Nephron (organoid): ENCODE results near the gene RNF167.

Experiments
- H3K27ac Mint-ChIP-seq, 3 experiments: 2 replicates each; pipeline ENCODE4 v1.8.0; 2020; ENCODE audit warnings: mixed read lengths in 3 of 3, mild to moderate bottlenecking in 2 of 3, moderate library complexity in 1 of 3
- H3K27me3 Mint-ChIP-seq: 2 replicates; pipeline ENCODE4 v1.8.0; 2021; ENCODE audit warnings: low read depth, mild to moderate bottlenecking, moderate library complexity, mixed read lengths
- H3K36me3 Mint-ChIP-seq: 2 replicates; pipeline ENCODE4 v1.8.0; 2020; ENCODE audit warnings: low read depth, mixed read lengths
- H3K4me1 Mint-ChIP-seq: 2 replicates; pipeline ENCODE4 v1.8.0; 2020; ENCODE audit warnings: mixed read lengths
- H3K4me3 Mint-ChIP-seq, 3 experiments: 2 replicates each; pipeline ENCODE4 v1.8.0; 2020; ENCODE audit warnings: mild to moderate bottlenecking in 3 of 3, mixed read lengths in 3 of 3, moderate library complexity in 2 of 3
- H3K9me3 Mint-ChIP-seq: 2 replicates; pipeline ENCODE4 v1.8.0; 2020; ENCODE audit warnings: mixed read lengths
- CTCF ChIP-seq, 3 experiments: fragments of 200-600 bp; sonication (generic); IDR thresholded peaks; one replicate each; pipeline ENCODE4 v1.5.0; 2021; ENCODE audit warnings: antibody characterized with exemption in 3 of 3; ENCODE audit not compliant: unreplicated experiment in 3 of 3

Gene RNF167

DNA sequence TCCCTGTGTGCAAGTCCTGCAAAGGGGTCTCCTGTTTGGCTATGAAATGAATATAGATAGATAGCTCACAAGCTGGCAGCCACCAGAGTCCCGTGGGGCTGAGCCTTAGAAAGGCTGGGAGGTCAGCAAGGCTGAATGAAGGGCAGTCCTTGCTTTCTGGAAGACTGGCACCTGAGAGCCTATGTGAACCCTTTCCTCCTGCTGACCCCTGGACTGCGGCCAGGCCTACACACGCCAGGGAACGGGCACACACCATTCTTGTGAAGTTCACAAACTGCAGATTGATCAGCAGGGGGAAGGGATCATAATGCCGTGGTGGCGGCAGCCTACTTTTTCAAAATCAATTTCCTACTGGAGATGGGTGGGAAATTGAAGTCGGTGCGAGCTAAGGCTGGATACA is 41.7 kb upstream of the RNF167 start:
- peaks cover 19% of the 10 kb centered on the region for H3K36me3 Mint-ChIP-seq
- peak overlapping the region; percentile 38 to 64 (median 58) for H3K4me3 Mint-ChIP-seq
- no peaks in the 10 kb centered on the region for H3K9me3 Mint-ChIP-seq
- no peak for TF ChIP-seq CTCF (IDR thresholded peaks at IDR 0.05; ENCODE audit: unreplicated experiment in 3 of 3)
- peaks cover 12% of the 10 kb centered on the region for H3K4me1 Mint-ChIP-seq
- peak overlapping the region in 1 of 3 experiments; percentile 20 for H3K27ac Mint-ChIP-seq
- no peaks in the 10 kb centered on the region for H3K27me3 Mint-ChIP-seq

- H3K36me3 Mint-ChIP-seq: peaks cover 19% of the 10 kb centered on the region
- H3K27me3 Mint-ChIP-seq: no peaks in the 10 kb centered on the region
- H3K4me1 Mint-ChIP-seq: peaks cover 15% of the 10 kb centered on the region
- no peak overlapping the region for H3K27ac Mint-ChIP-seq
- TF ChIP-seq CTCF (IDR thresholded peaks at IDR 0.05; ENCODE audit: unreplicated experiment in 3 of 3): no peak
- H3K9me3 Mint-ChIP-seq: no peaks in the 10 kb centered on the region
- H3K4me3 Mint-ChIP-seq: peak overlapping the region in 1 of 3 experiments; percentile 58
Measured at GRCh38 chr17:4898927-4899326, 41.1 kb upstream of the RNF167 start.

GRCh38 chr17:4899341-4900230 is 40.5 kb upstream of the RNF167 start, which contains the start of gene C17orf107:
TSS of gene C17orf107 (plus strand) at chr17:4899536. CDS start at chr17:4899763, 227 bp downstream.
- Mint-ChIP-seq H3K9me3 (no peaks in the 10 kb centered on the region), H3K4me3 (peak within 1 kb of the TSS; percentile 70 to 73 (median 70)), H3K4me1 (peaks cover 15% of the 10 kb centered on the region), H3K27me3 (no peaks in the 10 kb centered on the region), H3K27ac (peak within 1 kb of the TSS in 2 of 3 experiments; percentile 20 to 73), H3K36me3 (peaks cover 19% of the 10 kb centered on the region)
- no peak for TF ChIP-seq CTCF (IDR thresholded peaks at IDR 0.05; ENCODE audit: unreplicated experiment in 3 of 3)

- Mint-ChIP-seq H3K27ac (no peak overlapping the region), H3K36me3 (peaks cover 13% of the 10 kb centered on the region), H3K9me3 (no peaks in the 10 kb centered on the region), H3K4me1 (peaks cover 15% of the 10 kb centered on the region), H3K4me3 (no peak overlapping the region), H3K27me3 (no peaks in the 10 kb centered on the region)
- TF ChIP-seq CTCF (IDR thresholded peaks at IDR 0.05; ENCODE audit: unreplicated experiment in 3 of 3): no peak
Measured at GRCh38 chr17:4900231-4901107, 39.6 kb upstream of the RNF167 start.

- H3K4me3 Mint-ChIP-seq: no peak overlapping the region
- H3K36me3 Mint-ChIP-seq: peaks cover 7% of the 10 kb centered on the region
- H3K4me1 Mint-ChIP-seq: peaks cover 15% of the 10 kb centered on the region
- no peaks in the 10 kb centered on the region for H3K9me3 Mint-ChIP-seq
- no peak overlapping the region for H3K27ac Mint-ChIP-seq
- no peak for TF ChIP-seq CTCF (IDR thresholded peaks at IDR 0.05; ENCODE audit: unreplicated experiment in 3 of 3)
- H3K27me3 Mint-ChIP-seq: no peaks in the 10 kb centered on the region
Measured at GRCh38 chr17:4901108-4901647, 38.9 kb upstream of the RNF167 start.
